AG10803 (cell line): ENCODE data around the gene FAAH.

ENCODE experiments used
- DNase-seq: peaks from one replicate; pipeline ENCODE4 v3.0.0; 2010; ENCODE audit warnings: low read depth
- H3K4me3 ChIP-seq: 2 replicates; pipeline ENCODE4 v1.5.1; 2011; ENCODE audit warnings: mild to moderate bottlenecking, low read length, control low read depth
- CTCF ChIP-seq: conservative IDR thresholded peaks from 2 replicates; pipeline ENCODE4 v1.5.1; 2011; ENCODE audit warnings: mild to moderate bottlenecking, low read length, control low read depth, inconsistent platforms

The FAAH gene

GRCh38 chr1:46406881-46407608, 12.9 kb downstream of the FAAH start:
- TF ChIP-seq CTCF = no peak
- H3K4me3 ChIP-seq = no peak overlapping the region
- DNase-seq = no peak

DNA sequence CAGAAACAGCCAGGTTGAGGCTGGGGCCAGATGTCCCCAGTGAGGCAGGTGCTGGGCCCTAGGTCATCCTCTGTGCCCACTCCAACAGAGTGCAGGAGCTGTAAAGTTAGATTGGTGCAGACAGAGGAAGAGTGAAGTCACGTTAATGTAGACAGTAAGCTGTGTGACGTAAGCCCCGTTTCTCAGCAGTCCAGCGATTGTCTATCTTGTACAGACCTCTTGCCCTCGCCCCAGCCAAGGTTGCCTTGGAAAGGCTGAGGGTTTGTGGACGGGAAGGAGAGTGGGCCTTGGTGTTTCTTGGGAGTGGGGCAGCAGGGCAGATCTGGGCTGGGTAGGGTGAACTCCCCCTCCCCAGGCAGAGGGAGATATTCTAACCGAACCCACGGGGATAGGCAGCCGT, 13.5 kb downstream of the FAAH start:
- no peak overlapping the region for H3K4me3 ChIP-seq
- no peak for TF ChIP-seq CTCF
- DNase-seq = no peak

GRCh38 chr1:46408356-46409062, 14.4 kb downstream of the FAAH start:
- TF ChIP-seq CTCF = no peak
- peak; percentile 64 for DNase-seq

GRCh38 chr1:46409063-46409372, 14.9 kb downstream of the FAAH start:
- no peak for DNase-seq
- H3K4me3 ChIP-seq = no peak overlapping the region
- no peak for TF ChIP-seq CTCF

More at GRCh38 chr1:46408356-46409062, 14.4 kb downstream of the FAAH start:
- H3K4me3 ChIP-seq = no peak overlapping the region

DNA sequence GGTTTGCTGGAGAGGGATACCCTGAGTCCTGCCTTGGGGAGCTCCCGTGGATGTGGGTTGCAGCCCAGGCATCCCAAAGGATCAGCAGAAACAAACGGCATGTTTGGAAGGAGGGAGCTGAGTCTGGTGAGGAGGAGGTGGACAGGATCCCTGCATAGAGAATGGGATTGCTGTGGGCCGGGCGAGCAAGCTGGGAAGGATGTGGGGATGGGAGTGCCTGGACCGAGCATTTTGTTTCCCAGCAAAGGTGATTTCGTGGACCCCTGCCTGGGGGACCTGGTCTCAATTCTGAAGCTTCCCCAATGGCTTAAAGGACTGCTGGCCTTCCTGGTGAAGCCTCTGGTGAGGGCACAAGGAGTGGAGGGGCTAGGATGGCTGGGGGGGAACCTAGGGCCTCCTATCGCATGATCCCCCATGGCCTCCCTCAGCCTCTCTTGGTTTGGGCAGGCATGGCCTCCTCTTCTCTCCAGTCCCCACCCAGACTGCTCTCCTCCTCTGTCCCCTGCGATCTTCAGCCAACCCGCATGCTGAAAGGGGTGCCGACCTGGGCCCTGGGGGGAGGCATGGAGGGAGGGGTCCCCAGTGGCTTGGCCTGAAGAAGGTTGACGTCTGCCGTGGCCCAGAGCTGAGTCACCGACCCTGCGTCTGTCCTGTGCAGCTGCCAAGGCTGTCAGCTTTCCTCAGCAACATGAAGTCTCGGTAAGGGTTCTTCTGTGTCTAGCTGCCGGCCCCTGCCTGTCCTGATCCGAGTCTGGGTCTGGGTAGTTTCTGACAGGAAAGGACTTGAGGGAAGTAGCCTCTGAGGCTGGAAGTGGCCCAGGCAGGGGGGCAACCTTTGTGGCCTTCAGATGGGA, 16.3 kb downstream of the FAAH start:
- no peak overlapping the region for H3K4me3 ChIP-seq
- DNase-seq = no peak
- TF ChIP-seq CTCF = no peak

DNA sequence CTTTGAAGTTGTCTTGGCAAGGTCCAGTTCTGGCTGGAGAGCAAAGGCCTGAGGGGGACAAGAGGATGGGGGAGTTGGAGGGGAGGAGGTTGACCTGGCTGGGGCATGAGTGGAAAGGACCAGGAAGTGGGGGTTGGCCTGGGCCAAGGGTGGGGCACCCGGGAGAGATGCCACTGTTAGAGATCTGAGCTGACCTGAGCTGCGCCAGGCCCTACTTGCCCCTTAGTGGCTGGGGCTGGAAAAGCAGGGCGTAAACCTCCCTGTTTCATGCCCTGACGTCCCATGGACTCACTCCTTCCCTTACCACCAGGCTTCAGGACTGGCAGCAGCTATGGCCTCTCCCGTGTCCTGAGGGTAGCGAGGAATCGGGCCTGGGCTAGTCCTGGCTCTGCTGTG, 16.9 kb downstream of the FAAH start:
- H3K4me3 ChIP-seq = no peak overlapping the region
- no peak for DNase-seq
- no peak for TF ChIP-seq CTCF
